ENCODE measurements around the gene FAM3B. TPM values are rescaled to one million over a fixed set of nuclear protein-coding genes. Genes with fewer than 3 reads are reported as not detected.

The FAM3B gene
- total and polyA plus RNA-seq, 2 experiments from 2014 or later = 35.4 to 49.7 TPM

DNA sequence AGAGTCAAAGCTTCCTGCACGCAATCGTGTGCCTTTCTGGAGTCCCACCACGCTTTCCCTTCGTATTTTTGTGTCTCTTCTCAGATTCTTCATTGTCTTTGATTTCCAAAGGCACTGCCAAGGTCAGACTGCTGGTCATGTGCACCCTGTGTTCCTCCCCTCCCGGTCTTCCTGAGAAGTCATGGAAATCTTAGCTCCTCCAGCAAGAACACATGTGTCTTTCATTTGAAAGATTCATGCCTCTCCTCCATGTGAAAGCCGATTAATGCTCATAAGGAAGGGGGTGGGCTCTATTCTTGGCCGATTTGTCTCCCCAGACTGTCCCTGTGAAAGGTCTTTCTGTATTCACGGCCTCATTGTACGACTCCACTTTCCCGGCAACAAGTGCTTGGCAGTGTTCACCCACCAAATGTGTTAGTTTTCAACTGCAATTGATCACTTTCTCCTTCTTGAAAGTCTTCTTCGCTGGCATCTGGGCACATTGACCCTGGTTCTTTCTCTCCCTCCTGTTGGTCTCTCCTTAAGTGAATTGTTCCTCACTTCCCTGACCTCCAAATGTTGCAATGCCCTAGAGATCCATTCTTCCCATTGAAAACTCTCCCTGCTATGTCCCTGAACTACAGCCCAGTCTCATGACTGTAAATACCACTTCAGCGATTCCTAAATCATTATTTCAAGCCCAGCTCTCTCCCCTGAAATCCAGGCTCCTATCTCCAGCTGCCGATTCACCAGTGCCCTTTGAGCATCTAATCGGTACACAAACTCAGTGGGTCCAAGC lies 70.6 kb downstream of the FAM3B start:
- H3K36me3 ChIP-seq (replicated peaks; ENCODE audit: insufficient read depth, low read depth) = no peaks in the 10 kb centered on the region
- 89% methylated on average over 14 of the region's 14 CpGs for WGBS (ENCODE audit: low lambda C conversion rate, missing lambda C conversion rate)
- no peaks in the 10 kb centered on the region for H3K4me1 ChIP-seq (ENCODE audit: insufficient read depth)
- H4K20me1 ChIP-seq (ENCODE audit: insufficient read depth, poor library complexity, severe bottlenecking) = no peaks in the 10 kb centered on the region
- H3K4me3 ChIP-seq = no peak overlapping the region
- no peaks in the 10 kb centered on the region for H3K79me2 ChIP-seq
- no peaks in the 10 kb centered on the region for H3K9me2 ChIP-seq (replicated peaks; ENCODE audit: insufficient read depth)
- H3K27ac ChIP-seq = no peak overlapping the region
- no peaks in the 10 kb centered on the region for H3K9me3 ChIP-seq (ENCODE audit: low read depth)
- no peaks in the 10 kb centered on the region for H3K27me3 ChIP-seq
- no peak overlapping the region for H3K4me2 ChIP-seq
- no peak overlapping the region for H2AFZ ChIP-seq
- no peak for DNase-seq (ENCODE audit: low spot score)
- TF ChIP-seq EZH2 (IDR thresholded peaks at IDR 0.05; ENCODE audit: borderline replicate concordance) (no peak), EZH2phosphoT487 (IDR thresholded peaks at IDR 0.05; ENCODE audit: low read depth, severe bottlenecking, unreplicated experiment) (no peak)
- TF ChIP-seq, protein P1, sequence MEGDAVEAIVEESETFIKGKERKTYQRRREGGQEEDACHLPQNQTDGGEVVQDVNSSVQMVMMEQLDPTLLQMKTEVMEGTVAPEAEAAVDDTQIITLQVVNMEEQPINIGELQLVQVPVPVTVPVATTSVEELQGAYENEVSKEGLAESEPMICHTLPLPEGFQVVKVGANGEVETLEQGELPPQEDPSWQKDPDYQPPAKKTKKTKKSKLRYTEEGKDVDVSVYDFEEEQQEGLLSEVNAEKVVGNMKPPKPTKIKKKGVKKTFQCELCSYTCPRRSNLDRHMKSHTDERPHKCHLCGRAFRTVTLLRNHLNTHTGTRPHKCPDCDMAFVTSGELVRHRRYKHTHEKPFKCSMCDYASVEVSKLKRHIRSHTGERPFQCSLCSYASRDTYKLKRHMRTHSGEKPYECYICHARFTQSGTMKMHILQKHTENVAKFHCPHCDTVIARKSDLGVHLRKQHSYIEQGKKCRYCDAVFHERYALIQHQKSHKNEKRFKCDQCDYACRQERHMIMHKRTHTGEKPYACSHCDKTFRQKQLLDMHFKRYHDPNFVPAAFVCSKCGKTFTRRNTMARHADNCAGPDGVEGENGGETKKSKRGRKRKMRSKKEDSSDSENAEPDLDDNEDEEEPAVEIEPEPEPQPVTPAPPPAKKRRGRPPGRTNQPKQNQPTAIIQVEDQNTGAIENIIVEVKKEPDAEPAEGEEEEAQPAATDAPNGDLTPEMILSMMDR (IDR thresholded peaks at IDR 0.05; ENCODE audit: poor library complexity) = no peak

DNA sequence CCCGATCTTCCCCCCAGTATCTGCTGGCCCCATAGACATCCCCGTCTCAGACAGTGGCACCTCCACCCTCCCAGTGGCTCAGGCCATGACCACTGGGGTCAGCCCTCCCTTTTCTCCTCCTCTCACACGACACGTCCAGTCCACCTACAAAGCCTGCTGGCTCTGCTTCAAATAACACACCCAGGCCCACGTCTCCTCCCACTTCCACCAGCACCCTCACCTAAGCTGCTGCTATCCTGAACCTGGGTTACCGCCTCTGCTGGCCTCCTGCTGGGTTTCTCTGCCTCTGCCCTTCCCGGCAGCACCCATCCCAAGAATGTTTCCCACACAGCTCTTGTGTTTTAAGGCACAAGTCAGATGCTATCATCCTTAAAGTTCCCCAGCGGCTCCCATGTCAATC lies 71.2 kb downstream of the FAM3B start:
- no peak overlapping the region for H3K4me2 ChIP-seq
- no peaks in the 10 kb centered on the region for H3K27me3 ChIP-seq

DNA sequence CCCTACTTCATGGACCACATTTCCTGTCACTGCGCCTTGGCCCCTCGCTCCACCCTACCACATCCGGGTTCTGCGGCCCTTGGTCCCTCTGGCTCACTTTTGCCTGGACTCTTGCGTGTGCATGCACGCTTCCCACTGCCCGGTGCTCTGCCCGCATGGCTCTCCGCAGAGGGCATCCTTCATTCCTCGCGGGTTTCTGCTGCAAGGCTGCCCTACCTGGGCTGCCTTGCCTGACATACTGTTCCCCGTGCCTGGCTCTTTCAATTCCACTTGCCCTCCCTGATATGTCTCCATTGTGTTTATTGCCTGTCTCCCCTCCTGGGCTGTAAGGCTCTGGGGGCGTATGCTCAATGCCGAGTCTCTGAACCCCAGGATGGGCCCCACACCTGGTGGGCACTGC lies 71.7 kb downstream of the FAM3B start:
- H2AFZ ChIP-seq = no peak overlapping the region
- no peak overlapping the region for H3K4me3 ChIP-seq
- H3K4me2 ChIP-seq = no peak overlapping the region
- no peaks in the 10 kb centered on the region for H3K27me3 ChIP-seq
- TF ChIP-seq EZH2phosphoT487 (IDR thresholded peaks at IDR 0.05; ENCODE audit: low read depth, severe bottlenecking, unreplicated experiment) (no peak), EZH2 (IDR thresholded peaks at IDR 0.05; ENCODE audit: borderline replicate concordance) (no peak)
- TF ChIP-seq, protein P1 (IDR thresholded peaks at IDR 0.05; ENCODE audit: poor library complexity) = no peak
- 96% methylated on average over 14 of the region's 14 CpGs for WGBS (ENCODE audit: low lambda C conversion rate, missing lambda C conversion rate)
- H3K79me2 ChIP-seq = no peaks in the 10 kb centered on the region
- no peaks in the 10 kb centered on the region for H3K9me3 ChIP-seq (ENCODE audit: low read depth)
- H3K4me1 ChIP-seq (ENCODE audit: insufficient read depth) = no peaks in the 10 kb centered on the region
- H3K9me2 ChIP-seq (replicated peaks; ENCODE audit: insufficient read depth) = no peaks in the 10 kb centered on the region
- H3K27ac ChIP-seq = no peak overlapping the region
- no peaks in the 10 kb centered on the region for H4K20me1 ChIP-seq (ENCODE audit: insufficient read depth, poor library complexity, severe bottlenecking)
- H3K36me3 ChIP-seq (replicated peaks; ENCODE audit: insufficient read depth, low read depth) = no peaks in the 10 kb centered on the region
- DNase-seq (ENCODE audit: low spot score) = no peak

More for the DNA sequence above, 71.2 kb downstream of the FAM3B start:
- DNase-seq (ENCODE audit: low spot score) = no peak
- H2AFZ ChIP-seq = no peak overlapping the region
- no peaks in the 10 kb centered on the region for H3K4me1 ChIP-seq (ENCODE audit: insufficient read depth)
- H4K20me1 ChIP-seq (ENCODE audit: insufficient read depth, poor library complexity, severe bottlenecking) = no peaks in the 10 kb centered on the region
- H3K36me3 ChIP-seq (replicated peaks; ENCODE audit: insufficient read depth, low read depth) = no peaks in the 10 kb centered on the region
- no peaks in the 10 kb centered on the region for H3K9me3 ChIP-seq (ENCODE audit: low read depth)
- H3K27ac ChIP-seq = no peak overlapping the region
- H3K9me2 ChIP-seq (replicated peaks; ENCODE audit: insufficient read depth) = no peaks in the 10 kb centered on the region
- TF ChIP-seq, protein P1 (IDR thresholded peaks at IDR 0.05; ENCODE audit: poor library complexity) = no peak
- no peak for TF ChIP-seq EZH2phosphoT487 (IDR thresholded peaks at IDR 0.05; ENCODE audit: low read depth, severe bottlenecking, unreplicated experiment)
- TF ChIP-seq EZH2 (IDR thresholded peaks at IDR 0.05; ENCODE audit: borderline replicate concordance) = no peak
- no peaks in the 10 kb centered on the region for H3K79me2 ChIP-seq
- no peak overlapping the region for H3K4me3 ChIP-seq
- 85% methylated on average over 8 of the region's 8 CpGs for WGBS (ENCODE audit: low lambda C conversion rate, missing lambda C conversion rate)
